MM.1S (cell line): Measurements from ENCODE around the gene MAGI1.

Source experiments
- EZH2 ChIP-seq: fragments of 300-600 bp; sonication (generic); optimal IDR thresholded peaks from 2 replicates; pipeline ENCODE3; 2017; ENCODE audit warnings: low read depth, mild to moderate bottlenecking, antibody characterized with exemption, low read length, mixed read lengths
- EZH2phosphoT487 ChIP-seq: fragments of 300-600 bp; sonication (generic); IDR thresholded peaks from 2 replicates; pipeline ENCODE4 v1.6.1; 2018; ENCODE audit warnings: antibody characterized with exemption, low read length
- TF ChIP-seq, protein P1 (sequence below): fragments of 300-600 bp; sonication (generic); IDR thresholded peaks from 2 replicates; pipeline ENCODE4 v1.5.1; 2016; ENCODE audit warnings: antibody characterized with exemption, low read length, mixed read lengths

DNA sequence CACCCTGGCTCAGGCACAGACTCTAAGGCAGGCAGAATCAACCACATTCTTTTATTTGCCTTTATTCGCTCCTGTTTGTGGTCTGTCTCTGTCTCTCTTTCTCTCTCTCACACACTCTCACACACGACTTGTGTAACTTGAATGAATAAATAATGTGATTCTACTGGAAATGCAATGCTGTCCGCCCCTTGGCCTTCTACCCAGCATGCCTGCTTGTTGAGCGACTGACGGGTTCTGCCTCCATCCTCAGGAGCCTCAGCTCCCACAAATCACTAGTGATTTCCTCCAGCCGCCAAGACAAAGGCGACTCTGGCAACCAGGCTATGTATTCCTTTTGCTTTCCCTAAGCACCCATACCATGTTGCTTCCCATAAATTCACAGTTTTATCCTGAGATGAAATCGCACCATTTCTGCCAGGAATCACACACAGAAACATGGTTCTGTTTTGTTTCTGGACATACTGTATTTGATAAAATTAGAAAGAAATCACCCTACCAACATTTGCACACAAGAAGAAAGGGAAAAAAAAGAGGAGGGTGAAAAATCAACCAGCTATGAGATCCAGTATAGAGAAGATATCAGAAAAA lies 460.8 kb downstream of the MAGI1 start:
- TF ChIP-seq, protein P1, sequence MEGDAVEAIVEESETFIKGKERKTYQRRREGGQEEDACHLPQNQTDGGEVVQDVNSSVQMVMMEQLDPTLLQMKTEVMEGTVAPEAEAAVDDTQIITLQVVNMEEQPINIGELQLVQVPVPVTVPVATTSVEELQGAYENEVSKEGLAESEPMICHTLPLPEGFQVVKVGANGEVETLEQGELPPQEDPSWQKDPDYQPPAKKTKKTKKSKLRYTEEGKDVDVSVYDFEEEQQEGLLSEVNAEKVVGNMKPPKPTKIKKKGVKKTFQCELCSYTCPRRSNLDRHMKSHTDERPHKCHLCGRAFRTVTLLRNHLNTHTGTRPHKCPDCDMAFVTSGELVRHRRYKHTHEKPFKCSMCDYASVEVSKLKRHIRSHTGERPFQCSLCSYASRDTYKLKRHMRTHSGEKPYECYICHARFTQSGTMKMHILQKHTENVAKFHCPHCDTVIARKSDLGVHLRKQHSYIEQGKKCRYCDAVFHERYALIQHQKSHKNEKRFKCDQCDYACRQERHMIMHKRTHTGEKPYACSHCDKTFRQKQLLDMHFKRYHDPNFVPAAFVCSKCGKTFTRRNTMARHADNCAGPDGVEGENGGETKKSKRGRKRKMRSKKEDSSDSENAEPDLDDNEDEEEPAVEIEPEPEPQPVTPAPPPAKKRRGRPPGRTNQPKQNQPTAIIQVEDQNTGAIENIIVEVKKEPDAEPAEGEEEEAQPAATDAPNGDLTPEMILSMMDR, result no peak
- TF ChIP-seq EZH2phosphoT487, result no peak
- no peak for TF ChIP-seq EZH2
